ENCODE results near the gene TREM1. TPM values are rescaled to one million over a fixed set of nuclear protein-coding genes. Genes with fewer than 3 reads are reported as not detected.
A peak's percentile ranks its signal among the peaks of the same experiment; 100 is the strongest.

TREM1 gene
- total RNA-seq, 6 experiments from 2014 or later, result 0.51 to 3.3 (median 0.88) TPM; not detected in 1

GRCh38 chr6:41232667-41233066 lies 53.8 kb downstream of the TREM1 start:
- ATAC-seq, result no peak
- no peak for DNase-seq
- Histone ChIP-seq H3K4me3 (no peak overlapping the region), H3K27ac (no peak overlapping the region), H3K4me1 (no peaks in the 10 kb centered on the region), H3K27me3 (no peaks in the 10 kb centered on the region), H3K36me3 (no peaks in the 10 kb centered on the region), H3K9me3 (no peaks in the 10 kb centered on the region)
- 67% methylated on average over 6 of the region's 6 CpGs for WGBS (ENCODE audit: insufficient coverage, low coverage, low lambda C conversion rate, missing lambda C conversion rate)
- intact Hi-C loops (cut with DNase I), result no loop called here
- no peak for TF ChIP-seq CTCF (IDR thresholded peaks at IDR 0.05)
- TF ChIP-seq POLR2A (IDR thresholded peaks at IDR 0.05), result no peak

DNA sequence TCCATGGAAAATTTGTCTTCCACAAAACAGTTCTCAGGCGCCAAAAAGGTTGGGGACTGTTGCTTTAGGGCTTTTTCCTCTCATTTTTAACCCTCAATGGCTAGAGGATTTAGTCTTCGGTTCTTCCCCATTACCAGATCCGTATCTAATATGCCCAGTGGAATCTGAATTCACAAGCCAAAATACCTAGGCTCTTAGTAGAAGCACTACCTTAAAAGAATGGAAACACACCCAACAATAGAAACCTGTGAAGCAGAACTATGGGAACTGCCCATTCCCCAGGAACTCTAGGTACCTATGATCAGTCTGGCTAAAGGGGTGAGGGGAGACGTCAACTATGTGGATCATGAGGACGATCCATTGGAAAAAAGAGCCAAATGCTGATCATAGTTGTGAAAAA lies 55.2 kb downstream of the TREM1 start:
- H3K4me1 ChIP-seq, result no peaks in the 10 kb centered on the region
- no peak overlapping the region for H3K27ac ChIP-seq
- DNase-seq, result no peak
- no peaks in the 10 kb centered on the region for H3K36me3 ChIP-seq
- no peak for TF ChIP-seq POLR2A (IDR thresholded peaks at IDR 0.05)
- no peak for TF ChIP-seq CTCF (IDR thresholded peaks at IDR 0.05)
- no peak overlapping the region for H3K4me3 ChIP-seq
- no peak for ATAC-seq
- H3K9me3 ChIP-seq, result no peaks in the 10 kb centered on the region
- intact Hi-C loops (cut with DNase I), result no loop called here
- WGBS (ENCODE audit: insufficient coverage, low coverage, low lambda C conversion rate, missing lambda C conversion rate), result 27% methylated on average over 5 of the region's 5 CpGs
- H3K27me3 ChIP-seq, result no peaks in the 10 kb centered on the region

DNA sequence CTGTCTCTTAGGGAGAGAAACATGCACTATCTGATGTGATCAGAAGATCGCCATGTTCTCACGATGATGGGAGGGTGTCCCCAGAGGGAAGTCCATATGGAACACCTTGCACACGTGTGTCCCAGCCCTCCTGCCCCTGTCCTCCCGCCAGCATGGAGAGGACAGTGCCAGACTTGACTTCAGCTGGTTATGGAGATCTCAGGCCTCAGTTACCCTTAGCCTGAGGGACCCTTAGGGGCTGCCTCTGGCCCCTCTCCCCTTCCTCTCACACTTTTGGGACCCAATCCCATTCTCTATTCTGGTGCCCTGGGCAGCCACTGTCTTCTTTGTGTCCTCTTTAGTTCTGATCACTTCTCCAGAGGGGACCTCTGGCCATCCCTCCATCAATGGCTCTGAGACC lies 56.8 kb downstream of the TREM1 start:
- Histone ChIP-seq H3K27ac (no peak overlapping the region), H3K4me1 (no peaks in the 10 kb centered on the region), H3K4me3 (no peak overlapping the region), H3K36me3 (no peaks in the 10 kb centered on the region), H3K27me3 (no peaks in the 10 kb centered on the region), H3K9me3 (no peaks in the 10 kb centered on the region)
- no peak for TF ChIP-seq POLR2A (IDR thresholded peaks at IDR 0.05)
- no peak for TF ChIP-seq CTCF (IDR thresholded peaks at IDR 0.05)
- DNase-seq (no peak), ATAC-seq (peak in 1 of 4 donors; percentile 13)
- intact Hi-C loops (cut with DNase I), result no loop called here
- 87% methylated on average over 4 of the region's 4 CpGs for WGBS (ENCODE audit: insufficient coverage, low coverage, low lambda C conversion rate, missing lambda C conversion rate)

GRCh38 chr6:41228616-41229015 lies 57.9 kb downstream of the TREM1 start:
- H3K27ac ChIP-seq, result no peak overlapping the region
- H3K27me3 ChIP-seq, result no peaks in the 10 kb centered on the region
- no peaks in the 10 kb centered on the region for H3K36me3 ChIP-seq
- H3K9me3 ChIP-seq, result no peaks in the 10 kb centered on the region
- DNase-seq (no peak), ATAC-seq (peak in 3 of 4 donors; percentile 26 to 68 (median 37))
- TF ChIP-seq CTCF (IDR thresholded peaks at IDR 0.05), result no peak
- TF ChIP-seq POLR2A (IDR thresholded peaks at IDR 0.05), result no peak
- WGBS (ENCODE audit: insufficient coverage, low coverage, low lambda C conversion rate, missing lambda C conversion rate), result 0% methylated on average over 2 of the region's 5 CpGs
- H3K4me3 ChIP-seq, result no peak overlapping the region
- H3K4me1 ChIP-seq, result no peaks in the 10 kb centered on the region
- intact Hi-C loops (cut with DNase I), result no loop called here

DNA sequence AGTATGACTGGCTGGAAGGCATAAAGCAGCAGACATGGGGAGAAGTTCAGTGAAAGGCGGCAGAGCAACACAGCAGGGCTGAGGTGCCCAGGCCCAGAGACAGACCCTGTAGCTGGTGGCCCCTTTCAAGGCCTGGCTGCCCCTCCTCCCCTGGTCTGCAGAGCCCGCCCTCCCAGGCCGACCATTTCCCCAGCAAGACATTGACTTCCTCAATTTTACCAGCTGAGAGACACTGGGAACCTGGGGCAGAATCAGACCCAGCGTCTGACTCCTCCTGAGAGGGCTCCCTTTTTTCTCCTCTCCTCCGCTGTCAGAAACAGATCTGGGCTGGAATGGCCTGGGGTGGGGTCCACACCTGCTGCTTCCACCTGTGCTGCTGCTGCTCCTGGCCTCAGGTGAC lies 58.4 kb downstream of the TREM1 start, which contains the start of gene TREML4:
Gene TREML4 (plus strand): TSS at position 254 of the 400 bp plus-strand sequence. CDS start 79 bp downstream, at position 333.
- peak in 1 of 4 donors; percentile 40 for ATAC-seq
- no peak for DNase-seq

More for the DNA sequence above, 58.4 kb downstream of the TREM1 start, which contains the start of gene TREML4:
- Histone ChIP-seq H3K9me3 (no peaks in the 10 kb centered on the region), H3K4me1 (no peaks in the 10 kb centered on the region), H3K27ac (no peak within 1 kb of the TSS), H3K36me3 (no peaks in the 10 kb centered on the region), H3K4me3 (no peak within 1 kb of the TSS), H3K27me3 (no peaks in the 10 kb centered on the region)
- intact Hi-C loops (cut with DNase I), result no loop called here
- TF ChIP-seq POLR2A (IDR thresholded peaks at IDR 0.05) (no peak), CTCF (IDR thresholded peaks at IDR 0.05) (no peak)
- 46% methylated on average over 4 of the region's 5 CpGs for WGBS (ENCODE audit: insufficient coverage, low coverage, low lambda C conversion rate, missing lambda C conversion rate)
